SK-N-SH treated with all-trans-retinoic acid at 6 μM for 48 hours (cell line): Measurements from ENCODE around the gene TTC28.

Experiments
- ATAC-seq: fragments of 200-7000 bp; cut with Tn5 transposase; 3 replicates; pipeline ENCODE4 v1.9.1; 2020; ENCODE audit warnings: mild to moderate bottlenecking, moderate library complexity
- ARNTL ChIP-seq: fragments of 450-650 bp; formaldehyde crosslinking; IDR thresholded peaks from 2 replicates; pipeline ENCODE4 v1.5.0; 2020; ENCODE audit warnings: low read depth, mild to moderate bottlenecking, moderate library complexity, borderline replicate concordance
- BACH2 ChIP-seq: fragments of 250-450 bp; sonication (Bioruptor Pico); IDR thresholded peaks from 2 replicates; pipeline ENCODE4 v1.9.0; 2021; ENCODE audit warnings: mild to moderate bottlenecking, borderline replicate concordance
- CSDC2 ChIP-seq: fragments of 250-450 bp; sonication (Bioruptor Pico); IDR thresholded peaks from 2 replicates; pipeline ENCODE4 v1.5.0; 2020; ENCODE audit warnings: mild to moderate bottlenecking, moderate library complexity
- ESRRG ChIP-seq: fragments of 250-450 bp; sonication (Bioruptor Pico); IDR thresholded peaks from 2 replicates; pipeline ENCODE4 v1.6.1; 2021; ENCODE audit warnings: mild to moderate bottlenecking
- GLIS3 ChIP-seq: fragments of 250-450 bp; sonication (Bioruptor Pico); IDR thresholded peaks from 2 replicates; pipeline ENCODE4 v1.5.0; 2020; ENCODE audit warnings: mild to moderate bottlenecking, moderate library complexity
- OSR1 ChIP-seq: fragments of 250-450 bp; sonication (Bioruptor Pico); IDR thresholded peaks from 2 replicates; pipeline ENCODE4 v1.8.0; 2022; ENCODE audit warnings: moderate library complexity, mild to moderate bottlenecking, inconsistent platforms
- PATZ1 ChIP-seq: fragments of 250-450 bp; sonication (Bioruptor Pico); IDR thresholded peaks from 2 replicates; pipeline ENCODE4 v1.8.0; 2020; ENCODE audit warnings: mild to moderate bottlenecking, moderate library complexity, borderline replicate concordance
- POU6F1 ChIP-seq: fragments of 250-450 bp; sonication (Bioruptor Pico); IDR thresholded peaks from 2 replicates; pipeline ENCODE4 v1.8.0; 2021; ENCODE audit warnings: low read depth, mild to moderate bottlenecking, moderate library complexity, borderline replicate concordance
- PPARA ChIP-seq: fragments of 250-450 bp; sonication (Bioruptor Pico); IDR thresholded peaks from 2 replicates; pipeline ENCODE4 v1.5.0; 2020; ENCODE audit warnings: mild to moderate bottlenecking, borderline replicate concordance
- RARB ChIP-seq: fragments of 250-450 bp; sonication (Bioruptor Pico); IDR thresholded peaks from 2 replicates; pipeline ENCODE4 v1.8.0; 2021; ENCODE audit warnings: mild to moderate bottlenecking, moderate library complexity
- SNAI2 ChIP-seq: fragments of 250-450 bp; sonication (Bioruptor Pico); IDR thresholded peaks from 2 replicates; pipeline ENCODE4 v1.5.0; 2020; ENCODE audit warnings: mild to moderate bottlenecking, moderate library complexity
- TCF4 ChIP-seq: fragments of 250-450 bp; sonication (Bioruptor Pico); IDR thresholded peaks from 2 replicates; pipeline ENCODE4 v1.8.0; 2021; ENCODE audit warnings: mild to moderate bottlenecking, moderate library complexity, borderline replicate concordance
- TOX ChIP-seq: fragments of 250-450 bp; sonication (Bioruptor Pico); IDR thresholded peaks from 2 replicates; pipeline ENCODE4 v1.8.0; 2021; ENCODE audit warnings: mild to moderate bottlenecking, moderate library complexity, borderline replicate concordance
- ZC3H10 ChIP-seq: fragments of 250-450 bp; sonication (Bioruptor Pico); IDR thresholded peaks from 2 replicates; pipeline ENCODE4 v1.5.1; 2021; ENCODE audit warnings: mild to moderate bottlenecking, moderate library complexity
- ZFP3 ChIP-seq: fragments of 250-450 bp; sonication (Bioruptor Pico); IDR thresholded peaks from 2 replicates; pipeline ENCODE4 v1.5.0; 2020; ENCODE audit warnings: mild to moderate bottlenecking, moderate library complexity
- ZFP30 ChIP-seq: fragments of 450-650 bp; formaldehyde crosslinking; IDR thresholded peaks from 2 replicates; pipeline ENCODE4 v1.5.0; 2022; ENCODE audit warnings: mild to moderate bottlenecking, moderate library complexity
- ZNF565 ChIP-seq: fragments of 450-650 bp; formaldehyde crosslinking; conservative IDR thresholded peaks from 2 replicates; pipeline ENCODE4 v1.5.0; 2020; ENCODE audit warnings: low read depth, mild to moderate bottlenecking, moderate library complexity
- ZNF70 ChIP-seq: fragments of 450-650 bp; formaldehyde crosslinking; IDR thresholded peaks from 2 replicates; pipeline ENCODE4 v1.5.0; 2020; ENCODE audit warnings: mild to moderate bottlenecking, moderate library complexity
- ZNF8 ChIP-seq: fragments of 450-650 bp; formaldehyde crosslinking; IDR thresholded peaks from 2 replicates; pipeline ENCODE4 v1.5.0; 2020; ENCODE audit warnings: mild to moderate bottlenecking, moderate library complexity
- TF ChIP-seq, protein P1 (sequence below): fragments of 250-450 bp; sonication (Bioruptor Pico); IDR thresholded peaks from 2 replicates; pipeline ENCODE4 v1.5.1; 2020; ENCODE audit warnings: low read depth, mild to moderate bottlenecking, moderate library complexity
- TF ChIP-seq, protein P2 (sequence below): fragments of 250-450 bp; sonication (Bioruptor Pico); IDR thresholded peaks from 2 replicates; pipeline ENCODE4 v1.5.1; 2021; ENCODE audit warnings: mild to moderate bottlenecking, moderate library complexity

Gene TTC28

DNA sequence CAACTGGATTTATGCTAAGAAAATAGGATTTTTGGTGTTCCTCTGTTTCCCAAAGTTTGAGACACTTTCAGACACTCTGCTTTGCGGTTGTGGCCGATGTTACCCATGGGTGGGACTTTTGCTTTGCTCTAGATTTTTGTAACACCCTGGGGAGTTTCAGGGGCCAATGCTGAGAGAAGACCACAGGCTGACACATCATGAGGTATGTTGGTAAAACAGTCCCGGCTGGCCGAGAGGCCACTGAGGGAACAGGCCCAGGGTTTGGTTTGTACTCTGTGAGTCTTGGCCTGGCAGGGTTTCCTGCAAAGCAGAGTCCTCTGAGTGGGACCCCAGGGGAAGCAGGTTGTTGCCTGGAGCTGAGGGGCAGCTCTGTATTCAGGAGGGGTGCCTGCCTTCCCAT is 682.1 kb downstream of the TTC28 start:
- ATAC-seq: no peak
- TF ChIP-seq, protein P1, sequence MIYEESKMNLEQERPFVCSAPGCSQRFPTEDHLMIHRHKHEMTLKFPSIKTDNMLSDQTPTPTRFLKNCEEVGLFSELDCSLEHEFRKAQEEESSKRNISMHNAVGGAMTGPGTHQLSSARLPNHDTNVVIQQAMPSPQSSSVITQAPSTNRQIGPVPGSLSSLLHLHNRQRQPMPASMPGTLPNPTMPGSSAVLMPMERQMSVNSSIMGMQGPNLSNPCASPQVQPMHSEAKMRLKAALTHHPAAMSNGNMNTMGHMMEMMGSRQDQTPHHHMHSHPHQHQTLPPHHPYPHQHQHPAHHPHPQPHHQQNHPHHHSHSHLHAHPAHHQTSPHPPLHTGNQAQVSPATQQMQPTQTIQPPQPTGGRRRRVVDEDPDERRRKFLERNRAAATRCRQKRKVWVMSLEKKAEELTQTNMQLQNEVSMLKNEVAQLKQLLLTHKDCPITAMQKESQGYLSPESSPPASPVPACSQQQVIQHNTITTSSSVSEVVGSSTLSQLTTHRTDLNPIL (CRISPR knock-in tag): no peak
- TF ChIP-seq TOX (CRISPR knock-in tag): no peak
- no peak for TF ChIP-seq ARNTL (CRISPR knock-in tag)
- no peak for TF ChIP-seq SNAI2 (CRISPR knock-in tag)

GRCh38 chr22:27996981-27997380 is 682.7 kb downstream of the TTC28 start:
- ATAC-seq: no peak
- TF ChIP-seq ESRRG (CRISPR knock-in tag): no peak
- no peak for TF ChIP-seq ZC3H10 (CRISPR knock-in tag)
- TF ChIP-seq CSDC2 (CRISPR knock-in tag): no peak
- TF ChIP-seq TOX (CRISPR knock-in tag): no peak
- TF ChIP-seq PATZ1: no peak
- TF ChIP-seq, protein P2, sequence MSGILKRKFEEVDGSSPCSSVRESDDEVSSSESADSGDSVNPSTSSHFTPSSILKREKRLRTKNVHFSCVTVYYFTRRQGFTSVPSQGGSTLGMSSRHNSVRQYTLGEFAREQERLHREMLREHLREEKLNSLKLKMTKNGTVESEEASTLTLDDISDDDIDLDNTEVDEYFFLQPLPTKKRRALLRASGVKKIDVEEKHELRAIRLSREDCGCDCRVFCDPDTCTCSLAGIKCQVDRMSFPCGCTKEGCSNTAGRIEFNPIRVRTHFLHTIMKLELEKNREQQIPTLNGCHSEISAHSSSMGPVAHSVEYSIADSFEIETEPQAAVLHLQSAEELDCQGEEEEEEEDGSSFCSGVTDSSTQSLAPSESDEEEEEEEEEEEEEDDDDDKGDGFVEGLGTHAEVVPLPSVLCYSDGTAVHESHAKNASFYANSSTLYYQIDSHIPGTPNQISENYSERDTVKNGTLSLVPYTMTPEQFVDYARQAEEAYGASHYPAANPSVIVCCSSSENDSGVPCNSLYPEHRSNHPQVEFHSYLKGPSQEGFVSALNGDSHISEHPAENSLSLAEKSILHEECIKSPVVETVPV (CRISPR knock-in tag): no peak

- no peak for TF ChIP-seq ZC3H10 (CRISPR knock-in tag)
- TF ChIP-seq ZFP3 (CRISPR knock-in tag): no peak
- TF ChIP-seq, protein P1 (CRISPR knock-in tag): no peak
- no peak for TF ChIP-seq ZNF70 (CRISPR knock-in tag)
- no peak for ATAC-seq
Measured at GRCh38 chr22:27996529-27996925, 683.1 kb downstream of the TTC28 start.

- no peak for TF ChIP-seq ZNF8
- no peak for TF ChIP-seq ZFP30
- TF ChIP-seq ZFP3 (CRISPR knock-in tag): no peak
- no peak for TF ChIP-seq TOX (CRISPR knock-in tag)
- no peak for TF ChIP-seq BACH2 (CRISPR knock-in tag)
- TF ChIP-seq ZC3H10 (CRISPR knock-in tag): no peak
- TF ChIP-seq PPARA (CRISPR knock-in tag): no peak
- TF ChIP-seq RARB (CRISPR knock-in tag): no peak
- TF ChIP-seq TCF4 (CRISPR knock-in tag): no peak
- no peak for TF ChIP-seq CSDC2 (CRISPR knock-in tag)
- TF ChIP-seq ZNF565 (CRISPR knock-in tag): no peak
- TF ChIP-seq GLIS3 (CRISPR knock-in tag): no peak
- no peak for TF ChIP-seq ARNTL (CRISPR knock-in tag)
- TF ChIP-seq SNAI2 (CRISPR knock-in tag): no peak
- TF ChIP-seq ZNF70 (CRISPR knock-in tag): no peak
- TF ChIP-seq PATZ1: no peak
- TF ChIP-seq, protein P1 (CRISPR knock-in tag): no peak
- TF ChIP-seq POU6F1 (CRISPR knock-in tag): no peak
- TF ChIP-seq, protein P2 (CRISPR knock-in tag): no peak
- TF ChIP-seq OSR1: no peak
- no peak for ATAC-seq
Measured at GRCh38 chr22:27995801-27996528, 683.7 kb downstream of the TTC28 start.
